Cardiac fibroblast (primary cell): ENCODE measurements around the gene USO1.
"Not testable (repeated sequence)": the region's sequence is repeated elsewhere in the genome, so short reads cannot be mapped to it uniquely, and the experiment has no call there.

ENCODE experiments used
- DNase-seq, 2 donors: peaks; one replicate each; pipeline versions ENCODE4 v3.0.0 to v3.0.0-alpha.2; 2010; ENCODE audit warnings: low read depth in 2 of 2
- H3K4me3 ChIP-seq, 2 donors: replicated peaks in 1 of 2; 1 replicate in 1 of 2; 2 replicates in 1 of 2; pipeline ENCODE4 v1.5.1; 2011; ENCODE audit warnings: low read depth in 2 of 2, low read length in 2 of 2, mild to moderate bottlenecking in 2 of 2, moderate library complexity in 1 of 2
- CTCF ChIP-seq: IDR thresholded peaks from one replicate; pipeline ENCODE4 v1.5.1; 2011; ENCODE audit warnings: low read depth, mild to moderate bottlenecking, low read length, inconsistent platforms

Gene USO1

GRCh38 chr4:75710246-75710645 is 14.1 kb upstream of the USO1 start:
- no peak overlapping the region for H3K4me3 ChIP-seq
- no peak for TF ChIP-seq CTCF
- peak in 1 of 2 donors; percentile 80 for DNase-seq

- TF ChIP-seq CTCF: no peak
- H3K4me3 ChIP-seq: no peak overlapping the region
- no peak for DNase-seq
These were observed 10.4 kb upstream of the USO1 start for GRCh38 chr4:75714011-75714410.

- no peak overlapping the region for H3K4me3 ChIP-seq
- TF ChIP-seq CTCF: no peak
- no peak for DNase-seq
These were observed 9.7 kb upstream of the USO1 start for GRCh38 chr4:75714704-75715103.

DNA sequence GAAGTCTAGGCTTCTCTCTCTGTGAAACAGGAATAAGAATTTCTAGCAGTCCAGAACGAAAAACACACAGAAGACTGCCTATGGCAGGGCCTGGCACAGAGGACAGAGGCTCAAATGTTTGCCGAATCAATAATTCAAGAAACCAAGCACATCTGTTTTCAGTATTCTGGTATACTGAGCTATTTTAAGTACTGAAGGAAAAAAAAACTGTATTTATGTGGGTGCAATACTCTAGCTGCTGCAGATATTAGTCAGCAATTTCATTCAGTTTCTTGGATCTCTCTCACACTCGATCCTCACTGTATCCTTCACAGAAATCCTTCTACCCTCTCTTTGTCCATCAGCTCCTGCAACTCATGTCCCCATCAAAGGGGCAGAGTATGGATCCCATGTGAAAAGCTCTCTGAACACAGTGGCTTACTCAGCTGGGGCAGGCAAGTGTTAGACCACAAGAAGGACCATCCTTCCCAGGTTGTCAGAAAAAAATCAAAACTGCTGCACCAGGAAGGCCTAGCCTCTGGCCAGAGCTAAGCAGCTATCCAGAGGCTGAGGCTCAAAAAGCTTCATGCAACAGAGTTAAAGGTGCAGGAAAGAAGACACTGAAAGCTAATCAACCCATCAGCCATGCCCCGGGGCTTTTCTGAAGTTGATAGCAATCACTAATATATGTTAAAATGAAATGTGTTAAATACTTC is 9.1 kb upstream of the USO1 start:
- H3K4me3 ChIP-seq: no peak overlapping the region
- TF ChIP-seq CTCF: no peak
- DNase-seq: peak; percentile 38 to 46

GRCh38 chr4:75716054-75716453 is 8.3 kb upstream of the USO1 start:
- not testable (repeated sequence) for DNase-seq, H3K4me3 ChIP-seq

DNA sequence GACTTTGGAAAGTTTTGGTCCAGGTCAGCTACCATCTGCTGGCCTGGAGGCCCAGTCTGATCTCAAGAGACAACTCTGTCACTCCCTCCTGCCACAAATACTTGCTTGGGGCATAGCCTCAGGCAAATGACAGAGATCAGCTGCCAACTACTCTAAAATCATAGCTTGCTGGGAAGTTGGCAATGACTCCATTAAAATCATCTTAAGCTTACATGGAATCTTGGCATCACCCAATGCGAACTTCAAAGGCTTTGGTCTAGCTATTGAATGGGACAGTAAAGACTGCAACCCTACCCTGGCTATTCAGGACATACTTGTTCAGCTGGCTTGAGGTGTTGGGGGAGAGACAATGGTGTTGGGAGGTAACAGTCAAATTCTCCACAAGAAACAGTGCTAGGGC is 7.0 kb upstream of the USO1 start:
- no peak for TF ChIP-seq CTCF
- DNase-seq: no peak
- no peak overlapping the region for H3K4me3 ChIP-seq

DNA sequence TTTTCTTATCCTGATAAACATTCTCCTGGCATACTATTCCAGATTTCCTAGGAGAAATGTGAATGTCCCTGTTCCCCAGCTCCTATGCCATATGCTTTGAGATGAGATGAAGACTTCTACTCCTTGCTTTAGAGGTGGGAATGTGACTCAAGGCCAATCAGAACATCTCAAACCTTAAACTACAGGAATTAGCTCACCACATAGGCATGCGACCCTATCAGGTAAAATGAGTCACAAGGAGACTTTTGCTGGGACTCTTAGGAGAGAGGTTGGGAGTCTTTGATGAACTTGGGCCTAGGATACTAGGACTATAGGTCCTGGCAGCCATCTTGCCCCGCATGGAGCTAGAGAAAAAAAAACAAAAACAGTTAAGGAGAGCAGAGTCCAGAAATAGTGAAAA is 5.8 kb upstream of the USO1 start:
- TF ChIP-seq CTCF: no peak
- H3K4me3 ChIP-seq: no peak overlapping the region
- no peak for DNase-seq
